Measurements from ENCODE around the gene IL21.

DNA sequence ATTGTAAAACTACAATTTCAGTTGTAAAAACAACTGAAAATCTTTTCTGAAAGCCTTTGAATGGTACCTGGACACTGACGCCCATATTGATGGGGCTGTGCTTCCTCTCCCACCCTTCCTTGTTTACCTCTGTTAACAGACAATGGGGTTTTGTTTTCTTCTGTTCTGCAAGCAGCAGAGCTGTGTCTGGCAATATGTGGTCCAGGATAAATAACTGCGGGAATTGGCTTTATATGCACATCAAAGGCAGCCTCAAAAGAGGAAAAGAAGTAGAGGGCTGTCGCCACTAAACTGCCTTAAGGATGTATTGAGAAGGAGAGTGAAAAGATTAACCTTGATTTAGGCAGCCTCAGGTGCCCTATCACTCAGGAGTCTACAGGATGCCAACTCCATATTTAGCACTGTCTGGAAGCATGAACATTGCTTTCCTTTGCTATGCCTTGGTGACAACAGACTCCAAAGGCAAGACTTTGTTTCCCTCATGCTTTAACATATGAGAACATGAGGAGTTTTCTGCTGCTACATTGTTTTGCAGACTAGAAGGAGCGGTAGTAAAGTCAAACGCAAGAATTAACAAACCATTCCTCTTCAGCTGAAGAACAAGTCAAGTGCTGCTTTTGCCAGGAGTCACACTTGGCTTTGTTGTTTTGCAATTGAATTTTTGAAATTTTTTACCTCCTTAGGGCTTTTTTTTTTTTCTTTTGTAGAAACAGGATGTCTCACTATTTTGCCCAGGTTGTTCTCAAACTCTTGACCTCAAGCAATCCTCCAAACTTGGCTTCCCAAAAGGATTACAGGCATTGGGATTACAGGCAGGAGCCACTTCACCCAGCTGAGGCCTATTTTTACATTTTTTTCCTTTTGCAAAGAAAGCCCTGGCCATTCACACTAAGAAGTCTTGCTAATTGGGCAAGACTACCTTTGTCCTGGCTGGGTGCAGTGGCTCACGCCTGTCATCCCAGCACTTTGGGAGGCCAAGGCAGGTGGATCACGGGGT is 3.0 kb downstream of the IL21 start:
- TF ChIP-seq SMC3 (IDR thresholded peaks at IDR 0.05; ENCODE audit: low read depth, low read length) (no peak), CHD2 (IDR thresholded peaks at IDR 0.05; ENCODE audit: low read length, partially characterized antibody) (no peak), POLR2AphosphoS5 (IDR thresholded peaks at IDR 0.05; ENCODE audit: low read depth, low read length) (no peak), FOXJ3 (CRISPR knock-in tag; IDR thresholded peaks at IDR 0.05) (no peak), RCOR1 (IDR thresholded peaks at IDR 0.05; ENCODE audit: low read length) (no peak)
- TF ChIP-seq, protein P1, sequence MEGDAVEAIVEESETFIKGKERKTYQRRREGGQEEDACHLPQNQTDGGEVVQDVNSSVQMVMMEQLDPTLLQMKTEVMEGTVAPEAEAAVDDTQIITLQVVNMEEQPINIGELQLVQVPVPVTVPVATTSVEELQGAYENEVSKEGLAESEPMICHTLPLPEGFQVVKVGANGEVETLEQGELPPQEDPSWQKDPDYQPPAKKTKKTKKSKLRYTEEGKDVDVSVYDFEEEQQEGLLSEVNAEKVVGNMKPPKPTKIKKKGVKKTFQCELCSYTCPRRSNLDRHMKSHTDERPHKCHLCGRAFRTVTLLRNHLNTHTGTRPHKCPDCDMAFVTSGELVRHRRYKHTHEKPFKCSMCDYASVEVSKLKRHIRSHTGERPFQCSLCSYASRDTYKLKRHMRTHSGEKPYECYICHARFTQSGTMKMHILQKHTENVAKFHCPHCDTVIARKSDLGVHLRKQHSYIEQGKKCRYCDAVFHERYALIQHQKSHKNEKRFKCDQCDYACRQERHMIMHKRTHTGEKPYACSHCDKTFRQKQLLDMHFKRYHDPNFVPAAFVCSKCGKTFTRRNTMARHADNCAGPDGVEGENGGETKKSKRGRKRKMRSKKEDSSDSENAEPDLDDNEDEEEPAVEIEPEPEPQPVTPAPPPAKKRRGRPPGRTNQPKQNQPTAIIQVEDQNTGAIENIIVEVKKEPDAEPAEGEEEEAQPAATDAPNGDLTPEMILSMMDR (IDR thresholded peaks at IDR 0.05): no peak
- TF ChIP-seq, protein P2, sequence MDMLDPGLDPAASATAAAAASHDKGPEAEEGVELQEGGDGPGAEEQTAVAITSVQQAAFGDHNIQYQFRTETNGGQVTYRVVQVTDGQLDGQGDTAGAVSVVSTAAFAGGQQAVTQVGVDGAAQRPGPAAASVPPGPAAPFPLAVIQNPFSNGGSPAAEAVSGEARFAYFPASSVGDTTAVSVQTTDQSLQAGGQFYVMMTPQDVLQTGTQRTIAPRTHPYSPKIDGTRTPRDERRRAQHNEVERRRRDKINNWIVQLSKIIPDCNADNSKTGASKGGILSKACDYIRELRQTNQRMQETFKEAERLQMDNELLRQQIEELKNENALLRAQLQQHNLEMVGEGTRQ (IDR thresholded peaks at IDR 0.05; ENCODE audit: borderline replicate concordance, low read depth, low read length): no peak
